LNCAP (cell line): ENCODE data around the gene TMEM198.

Experiments used
- TF ChIP-seq, protein P1 (sequence below): fragments of 450-650 bp; IDR thresholded peaks from 2 replicates; pipeline ENCODE4 v1.5.1; 2017; ENCODE audit warnings: mild to moderate bottlenecking

The TMEM198 gene

DNA sequence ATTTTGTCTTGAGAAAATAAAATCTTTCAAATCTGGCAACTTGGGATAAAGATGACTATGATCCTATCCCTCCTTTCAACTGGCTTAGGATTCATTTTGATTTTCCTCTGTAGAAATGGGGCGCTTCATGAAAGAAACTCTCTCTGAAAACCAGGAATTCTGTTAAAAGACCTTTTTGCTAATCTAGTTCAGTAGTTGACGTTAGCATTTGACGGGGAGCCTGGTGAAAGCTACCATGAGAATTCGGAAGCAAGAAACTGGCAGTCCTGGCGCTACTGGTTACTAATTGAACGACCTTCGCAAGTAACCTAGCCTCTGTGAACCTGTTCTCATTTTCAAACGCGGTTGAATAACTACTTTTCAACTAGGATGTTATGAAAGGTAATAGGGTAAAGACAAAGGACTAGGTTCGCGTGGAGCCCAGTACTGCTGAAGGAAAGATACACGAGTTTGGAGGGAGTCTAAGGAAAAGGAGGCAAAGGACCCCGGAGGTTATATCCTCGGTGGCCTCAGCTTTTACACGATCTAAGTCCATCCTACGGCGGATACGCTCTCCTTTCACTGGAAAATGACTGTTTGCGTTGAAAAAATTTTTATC is 53.2 kb downstream of the TMEM198 start:
- TF ChIP-seq, protein P1, sequence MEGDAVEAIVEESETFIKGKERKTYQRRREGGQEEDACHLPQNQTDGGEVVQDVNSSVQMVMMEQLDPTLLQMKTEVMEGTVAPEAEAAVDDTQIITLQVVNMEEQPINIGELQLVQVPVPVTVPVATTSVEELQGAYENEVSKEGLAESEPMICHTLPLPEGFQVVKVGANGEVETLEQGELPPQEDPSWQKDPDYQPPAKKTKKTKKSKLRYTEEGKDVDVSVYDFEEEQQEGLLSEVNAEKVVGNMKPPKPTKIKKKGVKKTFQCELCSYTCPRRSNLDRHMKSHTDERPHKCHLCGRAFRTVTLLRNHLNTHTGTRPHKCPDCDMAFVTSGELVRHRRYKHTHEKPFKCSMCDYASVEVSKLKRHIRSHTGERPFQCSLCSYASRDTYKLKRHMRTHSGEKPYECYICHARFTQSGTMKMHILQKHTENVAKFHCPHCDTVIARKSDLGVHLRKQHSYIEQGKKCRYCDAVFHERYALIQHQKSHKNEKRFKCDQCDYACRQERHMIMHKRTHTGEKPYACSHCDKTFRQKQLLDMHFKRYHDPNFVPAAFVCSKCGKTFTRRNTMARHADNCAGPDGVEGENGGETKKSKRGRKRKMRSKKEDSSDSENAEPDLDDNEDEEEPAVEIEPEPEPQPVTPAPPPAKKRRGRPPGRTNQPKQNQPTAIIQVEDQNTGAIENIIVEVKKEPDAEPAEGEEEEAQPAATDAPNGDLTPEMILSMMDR, result no peak

- TF ChIP-seq, protein P1, result no peak
These were observed 53.9 kb downstream of the TMEM198 start, which contains the start of gene STK11IP for GRCh38 chr2:219597552-219598307. Gene STK11IP (plus strand): TSS chr2:219597857. CDS start chr2:219598120, 263 bp downstream.

DNA sequence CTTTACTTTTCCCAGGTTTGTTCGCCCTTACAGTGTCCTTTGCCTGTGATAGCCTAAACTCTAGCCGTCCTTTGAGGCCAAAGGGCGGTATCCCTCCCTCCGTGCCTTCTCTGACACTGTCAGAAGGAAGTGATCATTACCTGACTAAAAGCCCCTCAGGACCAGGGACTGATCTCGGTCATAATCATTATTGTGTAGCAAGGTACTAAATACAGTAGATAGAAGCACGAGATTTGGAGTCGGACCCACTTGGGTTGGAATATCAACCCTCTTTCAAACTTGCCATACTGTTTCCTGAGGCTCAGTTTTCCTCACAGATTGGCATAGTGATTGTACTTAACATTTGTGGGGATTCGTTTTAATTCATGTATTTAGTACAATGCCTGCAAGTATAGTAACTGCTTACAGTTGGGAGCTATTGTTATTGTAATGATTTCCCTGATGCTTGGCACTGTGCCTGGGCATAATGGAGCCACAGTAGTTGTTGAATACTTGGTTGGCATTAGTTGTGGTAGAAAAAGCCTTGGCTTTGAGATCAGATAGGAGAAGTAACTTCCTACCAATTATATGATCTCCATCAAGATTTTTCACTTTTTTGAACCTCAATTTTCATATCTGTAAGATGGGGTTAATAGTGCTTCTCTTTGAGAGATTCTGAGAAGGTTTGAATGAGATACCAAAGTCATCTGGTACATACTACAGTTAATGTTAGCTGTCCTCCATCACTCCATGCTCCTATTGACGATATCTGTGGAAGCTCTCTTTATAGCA is 54.7 kb downstream of the TMEM198 start:
- TF ChIP-seq, protein P1, result no peak
